ENCODE data around the gene DOCK10. TPM values are rescaled to one million over a fixed set of nuclear protein-coding genes. Genes with fewer than 3 reads are reported as not detected.

DOCK10 gene
- total RNA-seq, 1 experiment from 2014 or later: 2.9 TPM

- ChIA-PET CTCF (interaction anchor here (0.6 kb wide), 1 partner anchor 243 kb away, joined by 3 read pairs; no protein-coding TSS in a partner anchor), POLR2A (interaction anchor here (0.6 kb wide), 1 partner anchor 9 kb away, joined by 3 read pairs; no protein-coding TSS in a partner anchor)
- Mint-ChIP-seq H3K4me1 (peaks cover 23% of the 10 kb centered on the region), H3K4me3 (no peak overlapping the region), H3K36me3 (no peaks in the 10 kb centered on the region), H3K9me3 (no peaks in the 10 kb centered on the region), H3K27me3 (ENCODE audit: low read depth) (no peaks in the 10 kb centered on the region), H3K27ac (no peak overlapping the region)
- no peak for DNase-seq (ENCODE audit: low spot score)
- ATAC-seq: no peak
- TF ChIP-seq AR (CRISPR knock-in tag; IDR thresholded peaks at IDR 0.05): no peak
- TF ChIP-seq ZMAT4 (CRISPR knock-in tag; IDR thresholded peaks at IDR 0.05): no peak
- TF ChIP-seq AFF4 (CRISPR knock-in tag; IDR thresholded peaks at IDR 0.05; ENCODE audit: borderline replicate concordance): no peak
- TF ChIP-seq PREB (CRISPR knock-in tag; IDR thresholded peaks at IDR 0.05; ENCODE audit: borderline replicate concordance): no peak
- TF ChIP-seq, protein P1, sequence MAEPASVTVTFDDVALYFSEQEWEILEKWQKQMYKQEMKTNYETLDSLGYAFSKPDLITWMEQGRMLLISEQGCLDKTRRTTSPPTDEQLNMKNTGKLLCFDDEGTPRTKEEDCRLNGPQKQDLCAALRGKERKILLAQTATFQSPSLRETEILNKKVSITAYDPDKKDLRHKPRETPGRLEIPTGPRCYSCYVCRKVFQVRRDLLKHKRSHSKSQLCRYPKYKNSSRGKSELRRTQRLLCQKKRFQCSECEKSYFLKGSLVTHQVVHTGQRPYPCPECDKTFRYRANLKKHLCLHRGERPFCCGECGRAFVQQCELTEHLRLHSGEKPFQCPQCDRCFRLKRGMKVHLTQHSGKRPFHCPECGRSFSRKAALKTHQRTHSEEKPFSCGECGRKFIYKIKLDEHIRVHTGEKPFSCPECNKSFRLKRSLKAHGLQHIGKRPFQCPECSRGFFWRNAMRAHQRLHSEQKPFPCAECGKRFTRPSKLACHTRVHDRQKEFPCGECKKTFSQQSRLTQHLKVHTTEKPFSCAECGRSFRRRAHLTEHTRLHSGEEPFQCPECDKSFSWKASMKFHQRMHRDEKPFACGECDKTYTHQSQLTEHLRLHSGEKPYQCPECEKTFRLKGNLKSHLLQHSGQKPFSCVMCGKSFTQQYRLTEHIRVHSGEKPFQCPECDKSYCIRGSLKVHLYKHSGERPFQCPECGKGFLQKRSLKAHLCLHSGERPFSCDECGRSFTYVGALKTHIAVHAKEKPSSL (CRISPR knock-in tag; conservative IDR thresholded peaks at IDR 0.05): no peak
- TF ChIP-seq SMAD3 (CRISPR knock-in tag; IDR thresholded peaks at IDR 0.05; ENCODE audit: borderline replicate concordance): no peak
- TF ChIP-seq GTF2I (CRISPR knock-in tag; conservative IDR thresholded peaks at IDR 0.05): no peak
Measured at GRCh38 chr2:225019105-225019504, 23.2 kb downstream of the DOCK10 start.

GRCh38 chr2:225017713-225018112, 24.6 kb downstream of the DOCK10 start:
- CTCF ChIA-PET: interaction anchor here (0.6 kb wide), 1 partner anchor 69 kb away, joined by 3 read pairs; no protein-coding TSS in a partner anchor
- H3K27me3 Mint-ChIP-seq (ENCODE audit: low read depth): no peaks in the 10 kb centered on the region
- no peak overlapping the region for H3K27ac Mint-ChIP-seq

More at GRCh38 chr2:225017713-225018112, 24.6 kb downstream of the DOCK10 start:
- H3K4me1 Mint-ChIP-seq: peaks cover 29% of the 10 kb centered on the region
- no peaks in the 10 kb centered on the region for H3K36me3 Mint-ChIP-seq
- ATAC-seq (no peak), DNase-seq (ENCODE audit: low spot score) (no peak)
- TF ChIP-seq, protein P2, sequence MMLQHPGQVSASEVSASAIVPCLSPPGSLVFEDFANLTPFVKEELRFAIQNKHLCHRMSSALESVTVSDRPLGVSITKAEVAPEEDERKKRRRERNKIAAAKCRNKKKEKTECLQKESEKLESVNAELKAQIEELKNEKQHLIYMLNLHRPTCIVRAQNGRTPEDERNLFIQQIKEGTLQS (CRISPR knock-in tag; conservative IDR thresholded peaks at IDR 0.05): no peak
- TF ChIP-seq PREB (CRISPR knock-in tag; IDR thresholded peaks at IDR 0.05; ENCODE audit: borderline replicate concordance) (no peak), OVOL2 (CRISPR knock-in tag; IDR thresholded peaks at IDR 0.05; ENCODE audit: borderline replicate concordance) (no peak), CREB1 (CRISPR knock-in tag; IDR thresholded peaks at IDR 0.05) (no peak)
- TF ChIP-seq, protein P3, sequence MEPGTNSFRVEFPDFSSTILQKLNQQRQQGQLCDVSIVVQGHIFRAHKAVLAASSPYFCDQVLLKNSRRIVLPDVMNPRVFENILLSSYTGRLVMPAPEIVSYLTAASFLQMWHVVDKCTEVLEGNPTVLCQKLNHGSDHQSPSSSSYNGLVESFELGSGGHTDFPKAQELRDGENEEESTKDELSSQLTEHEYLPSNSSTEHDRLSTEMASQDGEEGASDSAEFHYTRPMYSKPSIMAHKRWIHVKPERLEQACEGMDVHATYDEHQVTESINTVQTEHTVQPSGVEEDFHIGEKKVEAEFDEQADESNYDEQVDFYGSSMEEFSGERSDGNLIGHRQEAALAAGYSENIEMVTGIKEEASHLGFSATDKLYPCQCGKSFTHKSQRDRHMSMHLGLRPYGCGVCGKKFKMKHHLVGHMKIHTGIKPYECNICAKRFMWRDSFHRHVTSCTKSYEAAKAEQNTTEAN (CRISPR knock-in tag; IDR thresholded peaks at IDR 0.05): no peak
- TF ChIP-seq, protein P4, sequence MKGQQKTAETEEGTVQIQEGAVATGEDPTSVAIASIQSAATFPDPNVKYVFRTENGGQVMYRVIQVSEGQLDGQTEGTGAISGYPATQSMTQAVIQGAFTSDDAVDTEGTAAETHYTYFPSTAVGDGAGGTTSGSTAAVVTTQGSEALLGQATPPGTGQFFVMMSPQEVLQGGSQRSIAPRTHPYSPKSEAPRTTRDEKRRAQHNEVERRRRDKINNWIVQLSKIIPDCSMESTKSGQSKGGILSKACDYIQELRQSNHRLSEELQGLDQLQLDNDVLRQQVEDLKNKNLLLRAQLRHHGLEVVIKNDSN (CRISPR knock-in tag; IDR thresholded peaks at IDR 0.05): no peak
- no peak overlapping the region for H3K4me3 Mint-ChIP-seq
- no peaks in the 10 kb centered on the region for H3K9me3 Mint-ChIP-seq
- POLR2A ChIA-PET: no interaction called here
